HG03460 (cell line): ENCODE measurements around the gene A2M.

Experiments used
- ATAC-seq: cut with Tn5 transposase; IDR thresholded peaks from one replicate; pipeline ENCODE4 v1.9.1; 2021; ENCODE audit not compliant: unreplicated experiment

The A2M gene

DNA sequence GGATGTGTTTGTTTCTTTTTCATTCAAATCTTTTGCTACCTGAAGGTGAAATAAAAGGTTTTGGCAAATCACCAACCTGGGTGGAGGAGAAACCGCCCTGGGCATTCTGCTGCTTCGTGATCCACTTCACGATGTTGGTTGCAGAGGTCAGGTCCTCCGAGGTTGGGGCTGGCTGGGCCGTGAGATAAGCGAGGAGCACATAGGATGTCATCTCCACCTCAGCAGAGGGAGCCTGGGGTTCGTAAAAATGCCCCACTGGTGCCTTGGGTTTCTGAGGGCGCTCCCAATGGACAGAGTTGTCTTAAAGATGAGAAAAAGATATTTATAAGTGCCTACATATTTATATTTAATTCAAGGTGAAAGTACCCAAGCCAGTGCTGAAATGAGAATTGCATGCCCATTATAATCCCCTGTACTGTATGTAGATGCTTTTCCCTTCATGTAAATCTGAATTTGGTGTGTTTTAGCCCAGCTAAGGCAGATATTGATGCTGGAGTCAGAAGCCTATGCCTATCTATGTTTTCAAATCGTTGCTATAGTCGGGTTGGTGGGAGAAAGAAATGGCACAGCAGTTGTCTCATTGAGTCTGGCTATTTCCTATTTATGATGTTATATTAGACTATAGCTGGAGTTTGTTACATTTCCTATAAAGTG lies 41.1 kb downstream of the A2M start:
- ATAC-seq, result no peak

DNA sequence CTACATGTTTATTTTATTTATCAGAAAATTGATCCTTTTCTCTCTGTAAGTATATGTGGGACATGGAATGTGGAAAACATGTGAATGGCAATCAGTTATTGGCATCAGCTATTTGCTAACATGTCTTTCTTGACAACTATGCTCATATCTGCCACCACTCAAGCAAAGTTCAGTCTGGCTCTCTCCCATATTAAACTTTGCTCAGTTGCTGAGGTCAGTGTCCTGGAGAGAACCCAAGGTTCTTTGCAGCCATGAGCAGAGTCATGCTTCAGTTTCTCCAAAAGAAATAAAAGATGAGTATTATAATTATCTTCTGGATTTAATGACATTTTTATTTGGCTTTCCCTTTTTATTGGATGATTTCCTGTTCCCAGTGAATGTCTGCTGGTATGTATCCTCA lies 42.6 kb downstream of the A2M start:
- no peak for ATAC-seq

- no peak for ATAC-seq
Observed at GRCh38 chr12:9072481-9073038, 43.2 kb downstream of the A2M start.

- no peak for ATAC-seq
Observed at GRCh38 chr12:9071969-9072368, 43.8 kb downstream of the A2M start.

GRCh38 chr12:9071518-9071917 lies 44.2 kb downstream of the A2M start:
- ATAC-seq, result no peak

GRCh38 chr12:9070351-9070750 lies 45.4 kb downstream of the A2M start:
- ATAC-seq, result no peak

DNA sequence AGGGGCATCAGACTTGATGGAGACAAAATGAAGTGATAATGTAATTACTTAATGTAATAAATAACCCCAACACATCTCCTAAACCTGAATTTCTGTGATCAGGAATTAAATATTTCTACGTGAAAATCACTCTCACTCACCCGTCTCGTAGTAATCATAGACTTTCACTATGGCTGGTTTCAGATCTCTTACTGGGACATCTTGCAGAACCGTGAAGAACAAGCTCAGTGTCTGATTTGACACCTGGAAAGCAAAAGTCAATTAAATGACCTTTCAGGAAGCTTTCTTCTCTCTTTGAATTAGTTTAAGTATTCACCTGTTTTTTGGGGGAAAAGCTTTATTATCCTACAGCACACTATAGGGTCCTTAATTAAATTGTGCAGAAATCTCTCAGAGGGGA lies 47.1 kb downstream of the A2M start:
- no peak for ATAC-seq

DNA sequence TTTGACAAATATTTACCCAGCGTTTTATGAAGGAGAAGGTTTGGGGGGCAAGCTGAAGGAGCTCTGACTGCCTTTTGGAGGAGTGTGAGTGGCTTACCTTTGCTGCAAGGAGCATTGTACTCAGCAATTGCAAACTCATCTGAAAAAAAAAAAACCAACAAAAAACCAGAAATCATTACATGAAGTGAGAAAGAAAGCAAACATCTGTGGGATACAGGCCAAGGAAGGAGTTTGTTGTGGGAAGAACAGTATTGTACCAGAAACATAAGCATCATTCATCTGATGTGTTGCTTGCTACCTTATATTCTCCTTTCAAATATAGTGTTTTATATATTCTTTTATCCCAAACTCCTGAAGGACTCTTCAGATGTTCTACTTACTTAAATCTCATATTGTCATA lies 47.6 kb downstream of the A2M start:
- no peak for ATAC-seq

- ATAC-seq, result no peak
Observed at GRCh38 chr12:9066755-9067423, 48.8 kb downstream of the A2M start.

DNA sequence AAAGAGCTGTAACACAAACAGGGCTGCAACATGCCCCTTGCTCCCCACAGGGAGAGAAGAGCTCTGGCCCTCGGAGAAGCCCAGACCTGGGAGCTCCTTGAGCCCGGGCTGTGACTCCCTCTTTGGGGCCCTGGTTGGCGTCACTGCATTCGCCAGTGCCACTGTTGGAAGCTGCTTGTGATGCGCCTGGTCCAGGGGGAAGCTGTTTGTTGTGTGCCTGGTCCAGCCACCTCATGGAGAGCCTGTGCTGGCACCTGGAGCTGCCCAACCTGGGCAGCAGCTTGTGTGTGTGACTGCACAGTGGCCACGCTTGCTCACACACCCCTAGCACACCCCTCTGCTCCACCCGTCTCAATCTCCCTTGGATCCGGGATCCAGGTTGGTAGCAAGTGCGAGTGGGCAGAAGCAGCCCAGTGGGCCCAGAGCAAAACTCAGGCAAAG lies 49.5 kb downstream of the A2M start:
- ATAC-seq, result no peak

- ATAC-seq, result no peak
Observed at GRCh38 chr12:9065607-9065856, 50.2 kb downstream of the A2M start.

DNA sequence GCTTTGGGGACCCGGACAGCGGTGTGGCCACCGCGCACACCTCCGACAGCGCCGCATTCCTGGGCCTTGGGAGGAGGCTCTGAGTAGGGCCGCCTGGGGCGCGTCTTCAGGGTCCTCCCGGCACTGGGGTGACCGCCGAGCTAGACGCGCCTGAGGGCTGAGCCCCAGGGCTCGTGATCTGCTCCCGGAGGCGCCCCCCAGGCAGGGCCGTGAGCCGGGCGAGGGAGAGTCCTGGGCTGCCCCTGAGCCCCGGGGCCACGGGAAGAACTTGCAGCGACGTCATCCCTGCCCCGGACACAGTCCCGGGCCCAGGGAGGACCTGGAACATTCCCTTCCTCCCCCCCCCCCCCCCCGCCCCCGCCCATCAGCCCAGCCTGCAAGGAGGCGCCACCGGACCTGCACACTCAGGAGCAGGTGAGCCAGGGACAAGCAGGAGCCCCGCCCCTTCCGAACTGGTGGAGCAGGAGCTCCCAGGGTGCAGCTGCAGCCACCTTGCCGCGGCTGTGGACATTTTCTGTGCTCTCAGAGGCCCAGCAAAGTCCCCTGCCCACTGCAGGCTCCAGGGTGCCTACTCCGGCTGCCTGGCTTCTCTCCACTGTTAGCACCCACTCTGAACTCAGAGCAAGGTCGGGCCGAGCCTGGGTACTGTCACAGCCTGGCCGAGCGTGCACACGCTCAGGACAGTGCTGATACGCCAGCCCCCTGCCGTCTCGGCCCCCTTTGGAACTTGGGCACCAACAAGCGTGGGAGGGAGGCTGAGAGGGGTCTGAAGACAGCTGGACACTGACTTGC lies 50.7 kb downstream of the A2M start:
- ATAC-seq, result no peak

DNA sequence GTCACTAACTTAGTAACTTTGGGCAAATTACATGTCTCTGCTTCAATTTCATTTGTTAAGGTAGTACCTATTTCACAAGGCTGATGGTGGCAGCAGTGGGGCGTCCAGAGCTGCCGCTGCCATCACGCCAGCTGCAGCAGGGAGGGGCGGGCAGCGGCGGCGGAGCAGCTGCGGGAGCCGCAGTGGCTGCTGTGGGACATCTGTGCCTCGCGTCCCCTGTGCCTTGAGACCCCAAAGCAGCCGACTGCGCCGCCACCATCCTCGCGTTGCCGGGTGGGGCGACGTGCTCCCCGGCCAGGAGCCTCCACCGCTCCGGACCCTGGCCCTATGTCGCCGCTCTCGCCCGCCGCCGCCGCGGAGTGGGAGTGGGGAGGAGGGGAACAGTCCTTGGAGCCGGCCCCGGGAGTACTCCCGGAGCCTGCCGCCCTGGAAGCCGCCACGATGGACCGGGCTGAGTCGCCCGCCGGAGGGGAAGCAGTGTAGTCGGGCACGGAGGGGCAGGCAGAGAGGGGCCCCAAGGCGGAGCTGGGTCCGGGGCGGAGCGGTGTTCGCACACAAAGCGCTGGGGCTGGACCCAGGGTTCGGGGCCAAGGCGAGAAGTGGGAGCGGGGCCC lies 51.4 kb downstream of the A2M start:
- ATAC-seq, result peak; percentile 74

- no peak for ATAC-seq
Observed at GRCh38 chr12:9052610-9053009, 63.1 kb downstream of the A2M start.

- ATAC-seq, result no peak
Observed at GRCh38 chr12:9051158-9051550, 64.6 kb downstream of the A2M start.

DNA sequence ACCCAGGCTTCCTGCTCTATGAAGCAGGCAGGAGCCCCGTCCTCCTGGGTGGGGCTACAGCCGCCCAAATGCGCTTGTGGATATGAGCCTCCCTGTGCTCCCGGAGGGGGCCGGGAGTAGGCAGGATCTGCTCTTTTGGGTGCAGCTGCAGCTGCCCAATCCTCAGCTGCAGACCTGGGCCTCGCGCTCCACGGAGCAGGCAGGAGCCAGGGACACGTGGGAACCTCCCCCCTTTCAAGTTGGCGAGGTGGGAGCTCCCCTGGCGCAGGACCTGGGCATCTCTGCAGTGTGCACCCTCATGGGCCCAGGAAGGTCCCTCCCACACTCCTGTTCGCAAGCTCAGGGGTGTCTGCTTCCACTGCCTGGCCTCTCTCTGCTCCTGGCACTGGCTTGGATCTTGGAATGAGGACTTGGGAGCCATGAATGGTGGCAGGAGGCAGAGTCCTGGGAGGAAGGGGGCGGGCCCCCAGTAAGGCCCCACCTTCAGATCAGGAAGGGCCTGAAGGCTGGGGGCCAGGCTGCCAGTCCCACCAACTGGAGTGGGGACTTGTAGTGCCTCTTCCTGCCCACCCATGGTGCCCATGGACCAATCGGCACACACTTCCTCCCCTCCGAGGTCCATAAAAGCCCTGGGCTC lies 65.1 kb downstream of the A2M start:
- ATAC-seq, result no peak

GRCh38 chr12:9049520-9050133 lies 66.1 kb downstream of the A2M start:
- ATAC-seq, result no peak

DNA sequence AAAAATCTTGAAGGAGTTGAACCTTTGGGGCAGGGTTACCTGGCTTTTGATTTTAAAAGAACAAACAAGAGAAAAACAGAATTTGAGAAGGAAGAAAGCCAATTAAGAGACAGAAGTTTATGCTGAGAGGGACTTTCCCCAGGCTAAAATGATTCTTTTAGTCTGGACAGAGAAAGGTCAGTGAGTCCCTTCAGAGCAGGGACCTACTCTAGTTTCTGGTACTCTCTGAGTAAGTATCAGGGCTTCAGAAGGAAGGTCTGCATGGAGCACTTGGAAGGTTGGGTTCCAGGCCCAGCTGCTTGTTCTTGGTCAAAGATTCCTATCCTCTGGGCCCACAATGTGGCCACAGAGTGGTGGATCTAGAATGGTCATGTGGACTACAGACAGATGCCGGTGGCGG lies 66.8 kb downstream of the A2M start:
- no peak for ATAC-seq

DNA sequence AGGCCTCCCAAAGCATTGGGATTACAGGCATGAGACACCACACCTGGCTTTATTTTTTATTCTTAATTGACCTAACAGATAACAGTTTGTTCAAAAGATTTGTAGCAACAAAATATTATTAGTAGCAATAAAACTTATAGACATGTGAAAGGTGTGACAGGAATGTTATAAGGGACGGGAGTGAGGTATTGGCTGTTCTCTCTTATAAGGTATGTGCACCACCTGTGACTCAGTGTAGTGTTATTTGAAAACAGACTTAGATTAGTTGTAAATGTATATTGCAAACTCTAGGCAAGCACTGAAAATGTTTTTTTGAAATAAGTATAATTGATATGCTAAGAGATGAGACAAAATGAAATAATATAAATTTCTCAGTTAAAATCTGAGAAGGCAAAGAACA lies 68.6 kb downstream of the A2M start:
- no peak for ATAC-seq

DNA sequence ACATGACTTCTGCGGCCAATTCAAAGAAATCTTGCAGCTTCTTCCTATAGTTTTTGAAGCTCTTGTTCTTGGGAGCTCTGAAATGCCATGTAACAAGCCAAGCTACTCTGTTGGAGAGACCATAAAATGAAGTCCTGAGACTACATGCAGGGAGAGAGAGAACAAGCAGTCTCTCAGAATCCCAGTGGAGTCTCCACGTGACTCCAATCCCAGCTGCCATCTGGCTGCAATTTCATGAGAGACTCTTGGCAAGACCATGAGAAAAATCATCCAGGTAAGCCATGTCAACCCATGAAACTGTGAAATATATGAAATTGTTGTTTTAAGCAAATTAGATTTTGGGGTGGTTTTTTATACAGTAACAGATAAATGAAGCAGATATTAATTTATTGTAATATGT lies 72.0 kb downstream of the A2M start:
- no peak for ATAC-seq

- ATAC-seq, result no peak
Observed at GRCh38 chr12:9041321-9041720, 74.4 kb downstream of the A2M start.
